KBM-7 (cell line): ENCODE measurements around the gene SOX6.
"Not testable (repeated sequence)": the region's sequence is repeated elsewhere in the genome, so short reads cannot be mapped to it uniquely, and the experiment has no call there.

ENCODE experiments used
- DNase-seq: peaks from one replicate; pipeline ENCODE4 v3.0.0-alpha.2; 2015
- in situ Hi-C: fragments of 300-500 bp; cut with MboI; formaldehyde crosslinking; loops from 2 replicates; pipeline ENCODE4 v1.14.3; 2020; ENCODE audit warnings: low sequenced_read_pairs, low pct_unique_long_range_greater_than_20kb, mixed read lengths

Gene SOX6

GRCh38 chr11:16089481-16089880 lies 266.9 kb downstream of the SOX6 start:
- in situ Hi-C loops = no loop called here
- DNase-seq = no peak

GRCh38 chr11:16088774-16089173 lies 267.6 kb downstream of the SOX6 start:
- no peak for DNase-seq
- in situ Hi-C loops = no loop called here

- no peak for DNase-seq
- in situ Hi-C loops = no loop called here
Observed at GRCh38 chr11:16087886-16088285, 268.5 kb downstream of the SOX6 start.

GRCh38 chr11:16086229-16086819 lies 270.0 kb downstream of the SOX6 start:
- DNase-seq = no peak
- in situ Hi-C loops = no loop called here

GRCh38 chr11:16082095-16083055 lies 274.0 kb downstream of the SOX6 start:
- no peak for DNase-seq
- in situ Hi-C loops = no loop called here

- in situ Hi-C loops = no loop called here
- no peak for DNase-seq
Observed at GRCh38 chr11:16081382-16082094, 274.8 kb downstream of the SOX6 start.

- no peak for DNase-seq
- in situ Hi-C loops = no loop called here
Observed at GRCh38 chr11:16080688-16081381, 275.5 kb downstream of the SOX6 start.

- in situ Hi-C loops = no loop called here
- no peak for DNase-seq
Observed at GRCh38 chr11:16078936-16079335, 277.4 kb downstream of the SOX6 start.

- DNase-seq = no peak
- in situ Hi-C loops = no loop called here
Observed at GRCh38 chr11:16070573-16070972, 285.8 kb downstream of the SOX6 start.

- DNase-seq, in situ Hi-C loops: not testable (repeated sequence)
Observed at GRCh38 chr11:16067268-16067667, 289.1 kb downstream of the SOX6 start.

- no peak for DNase-seq
- in situ Hi-C loops = no loop called here
Observed at GRCh38 chr11:16059332-16059731, 297.0 kb downstream of the SOX6 start.

GRCh38 chr11:16058671-16059070 lies 297.7 kb downstream of the SOX6 start:
- DNase-seq = no peak
- in situ Hi-C loops = no loop called here

- DNase-seq = no peak
- in situ Hi-C loops = no loop called here
Observed at GRCh38 chr11:16052750-16053149, 303.6 kb downstream of the SOX6 start.

GRCh38 chr11:16049611-16050010 lies 306.7 kb downstream of the SOX6 start:
- in situ Hi-C loops = no loop called here

GRCh38 chr11:16047073-16047472 lies 309.3 kb downstream of the SOX6 start:
- in situ Hi-C loops = no loop called here
- DNase-seq = no peak

More at GRCh38 chr11:16049611-16050010, 306.7 kb downstream of the SOX6 start:
- no peak for DNase-seq

GRCh38 chr11:16043617-16044016 lies 312.7 kb downstream of the SOX6 start:
- no peak for DNase-seq
- in situ Hi-C loops = no loop called here

GRCh38 chr11:16041207-16041606 lies 315.1 kb downstream of the SOX6 start:
- in situ Hi-C loops = no loop called here
- DNase-seq = no peak

- in situ Hi-C loops = no loop called here
- DNase-seq = no peak
Observed at GRCh38 chr11:16040151-16040550, 316.2 kb downstream of the SOX6 start.

GRCh38 chr11:16037179-16037578 lies 319.2 kb downstream of the SOX6 start:
- no peak for DNase-seq
- in situ Hi-C loops = no loop called here
